ENCODE measurements around the gene MRC1. TPM values are rescaled to one million over a fixed set of nuclear protein-coding genes. Genes with fewer than 3 reads are reported as not detected.

The MRC1 gene
- total RNA-seq (2022; extraction: Qiagen RNA extraction; ENCODE audit: low read depth) = 0.02 to 0.03 TPM (median 0.02 TPM) in 4 of 5 replicates, not detected in the other

DNA sequence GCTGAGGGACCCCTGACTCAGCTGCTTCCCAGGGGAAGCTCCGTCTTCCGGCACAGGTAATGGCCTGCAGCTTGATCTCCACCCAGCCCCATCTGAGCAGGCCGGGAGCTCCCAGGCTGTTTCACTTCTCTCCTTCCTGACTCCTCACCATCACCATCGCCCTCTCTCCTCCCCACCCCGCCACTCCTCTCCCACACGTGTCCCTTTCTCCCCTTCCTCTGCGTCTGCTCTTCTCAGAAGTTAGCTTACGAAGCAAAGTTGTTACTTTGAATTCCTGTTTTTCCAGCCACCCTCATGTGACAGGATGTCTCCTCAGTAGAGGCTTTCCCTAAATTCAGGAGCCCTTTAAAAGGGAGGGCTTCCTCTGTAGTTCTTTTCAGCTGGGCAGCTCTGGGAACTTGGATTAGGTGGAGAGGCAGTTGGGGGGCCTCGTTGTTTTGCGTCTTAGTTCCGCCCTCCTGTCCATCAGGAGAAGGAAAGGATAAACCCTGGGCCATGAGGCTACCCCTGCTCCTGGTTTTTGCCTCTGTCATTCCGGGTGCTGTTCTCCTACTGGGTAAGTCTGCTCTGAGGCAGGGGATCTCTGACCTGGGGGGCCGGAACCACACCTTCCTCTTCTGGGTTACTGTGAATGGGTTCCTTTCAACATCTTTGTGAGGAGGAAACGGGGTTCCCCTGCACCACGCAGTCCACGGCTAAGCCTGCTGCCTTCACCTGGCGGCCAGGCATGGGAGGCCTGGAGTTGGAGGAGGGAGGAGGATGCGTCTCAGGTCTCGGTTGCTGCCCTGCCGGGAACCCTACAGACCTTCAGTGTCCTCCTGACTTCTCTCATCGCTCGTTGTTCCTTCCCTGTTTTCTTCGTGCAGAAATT is at the start of gene MRC1:
Gene MRC1, plus strand, starts transcription at position 378 of the 871 bp plus-strand sequence. Its CDS starts 118 bp downstream, at position 496.

DNA sequence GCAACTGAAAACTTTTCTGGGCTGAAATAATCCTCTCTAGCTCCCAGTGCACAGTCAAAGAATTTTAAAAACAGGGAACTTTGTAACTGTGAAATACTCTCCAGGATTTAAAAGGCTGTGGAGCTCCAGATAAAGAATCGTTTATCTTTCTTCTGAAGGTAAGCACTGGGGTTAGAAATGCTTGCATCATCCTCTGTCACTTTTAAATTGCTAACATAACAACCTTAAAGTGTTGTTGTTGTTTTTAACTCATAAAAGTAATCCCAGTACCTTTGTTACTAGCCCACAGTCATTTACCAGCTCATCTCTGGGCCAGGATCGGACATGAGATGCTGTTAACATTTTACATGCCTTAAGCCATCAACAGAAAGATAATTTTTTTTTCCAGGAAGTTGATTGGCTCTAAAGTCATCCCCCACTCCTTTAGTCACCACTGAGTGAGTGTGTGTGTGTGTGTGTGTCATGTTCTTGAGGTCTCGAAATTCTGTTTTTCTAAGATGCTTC is 142.8 kb downstream of the MRC1 start, which contains the start of gene SLC39A12:
Gene SLC39A12, plus strand, starts transcription at position 51 of the 504 bp plus-strand sequence. CDS start 1,359 bp downstream, outside the sequence.

Other genes with a start within 250 kb of the MRC1 start
- 36.3 to 63.0 TPM (median 57.3 TPM) in 5 replicates for gene HACD1, start 192.0 kb upstream of the MRC1 start, total RNA-seq (2022; extraction: Qiagen RNA extraction; ENCODE audit: low read depth)
- gene STAM, start 165.2 kb upstream of the MRC1 start, total RNA-seq (2022; extraction: Qiagen RNA extraction; ENCODE audit: low read depth) = 24.6 to 30.8 TPM (median 26.5 TPM) in 5 replicates
- 0.05 to 0.12 TPM (median 0.07 TPM) in 5 replicates for gene TMEM236, start 57.1 kb upstream of the MRC1 start, total RNA-seq (2022; extraction: Qiagen RNA extraction; ENCODE audit: low read depth)
- gene SLC39A12, start 142.6 kb downstream of the MRC1 start, total RNA-seq (2022; extraction: Qiagen RNA extraction; ENCODE audit: low read depth) = not detected in 5 replicates

Data from A549 treated with CpdA at 1 μM for 4 hours (cell line).